ENCODE measurements around the gene RBMX. TPM values are rescaled to one million over a fixed set of nuclear protein-coding genes. Genes with fewer than 3 reads are reported as not detected.
"Not testable (repeated sequence)": the region's sequence is repeated elsewhere in the genome, so short reads cannot be mapped to it uniquely, and the experiment has no call there.

Gene RBMX
- total and polyA plus RNA-seq, 2 of the 13 experiments (the other 11 are each of a cell fraction or from before 2014, with no cell fraction given): 114 to 254 TPM

GRCh38 chrX:136906921-136907510, 26.5 kb upstream of the RBMX start:
- Histone ChIP-seq H3K27me3 (ENCODE audit: control insufficient read depth in 1 of 2, insufficient read depth in 2 of 2, low read length in 2 of 2) (no peaks in the 10 kb centered on the region), H3K79me2 (ENCODE audit: insufficient read depth, low read length) (no peaks in the 10 kb centered on the region), H2AFZ (ENCODE audit: low read length) (no peak overlapping the region), H3K9me3 (ENCODE audit: low read length) (no peaks in the 10 kb centered on the region), H3K4me2 (ENCODE audit: low read depth, low read length) (no peak overlapping the region), H3K36me3 (replicated peaks in 1 of 2; ENCODE audit: control insufficient read depth in 1 of 2, insufficient read depth in 2 of 2, low read length in 2 of 2) (no peaks in the 10 kb centered on the region), H3K27ac (ENCODE audit: extremely low read length, insufficient read depth, low read length) (no peak overlapping the region), H3K9ac (ENCODE audit: insufficient read depth, low read depth, low read length) (no peak overlapping the region), H3K4me3 (replicated peaks in 1 of 3; ENCODE audit: insufficient read depth in 1 of 3, low read depth in 2 of 3, low read length in 3 of 3) (no peak overlapping the region), H3K4me1 (ENCODE audit: insufficient read depth, low read length) (no peaks in the 10 kb centered on the region), H4K20me1 (ENCODE audit: insufficient read depth, low read length) (no peaks in the 10 kb centered on the region)
- DNase-seq (ENCODE audit: low spot score) (no peak), FAIRE-seq (no peak), ATAC-seq (no peak)
- 40% methylated on average over 7 of the region's 14 CpGs for WGBS (ENCODE audit: low lambda C conversion rate)
- TF ChIP-seq DRAP1 (CRISPR knock-in tag; IDR thresholded peaks at IDR 0.05): no peak
- TF ChIP-seq ZIK1 (CRISPR knock-in tag; IDR thresholded peaks at IDR 0.05; ENCODE audit: borderline replicate concordance, low read depth): no peak
- TF ChIP-seq RCOR2 (CRISPR knock-in tag; IDR thresholded peaks at IDR 0.05): no peak
- no peak for TF ChIP-seq SNAPC4 (CRISPR knock-in tag; IDR thresholded peaks at IDR 0.05)
- TF ChIP-seq GATA4 (IDR thresholded peaks at IDR 0.05; ENCODE audit: borderline replicate concordance, low read depth): no peak
- no peak for TF ChIP-seq STAG1 (CRISPR knock-in tag; IDR thresholded peaks at IDR 0.05)
- in situ Hi-C loops (cut with HindIII; ENCODE audit: extremely low pct_ligation_motif_present, low pct_unique_long_range_greater_than_20kb): loop anchor here (25.0 kb wide), 1 partner anchor 195 kb away; no protein-coding TSS in a partner anchor
- intact Hi-C loops (cut with micrococcal nuclease; ENCODE audit: unreplicated experiment): loop anchor here (2.0 kb wide), 1 partner anchor 26 kb away; the partner anchor contains the start of gene RBMX
- no TSS peak for BruUV-seq (replicated peaks)
- ChIA-PET POLR2A (interaction anchor here (1.6 kb wide), 1 partner anchor 26 kb away, joined by 5 read pairs; the partner anchor contains the start of gene RBMX), CTCF (ENCODE audit: low intra/inter-chr PET ratio, low total read pairs) (no interaction called here)

DNA sequence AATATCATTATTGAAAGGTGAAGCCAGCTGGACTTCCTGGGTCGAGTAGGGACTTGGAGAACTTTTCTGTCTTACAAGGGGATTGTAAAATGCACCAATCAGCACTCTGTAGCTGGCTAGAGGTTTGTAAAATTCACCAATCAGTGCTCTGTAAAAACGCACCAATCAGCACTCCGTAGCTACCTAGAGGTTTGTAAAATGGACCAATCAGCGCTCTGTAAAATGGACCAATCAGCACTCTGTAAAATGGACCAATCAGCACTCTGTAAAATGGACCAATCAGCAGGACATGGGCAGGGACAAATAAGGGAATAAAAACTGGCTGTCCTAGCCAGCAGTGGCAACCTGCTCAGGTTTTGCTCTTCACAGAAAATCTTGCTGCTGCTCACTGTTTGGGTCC, 23.5 kb upstream of the RBMX start:
- CTCF ChIA-PET (ENCODE audit: low intra/inter-chr PET ratio, low total read pairs); H3K27ac ChIP-seq (ENCODE audit: extremely low read length, insufficient read depth, low read length); H3K9me3 ChIP-seq (ENCODE audit: low read length); FAIRE-seq; H3K9ac ChIP-seq (ENCODE audit: insufficient read depth, low read depth, low read length); ATAC-seq; BruUV-seq (replicated peaks); H2AFZ ChIP-seq (ENCODE audit: low read length); H3K79me2 ChIP-seq (ENCODE audit: insufficient read depth, low read length); H3K27me3 ChIP-seq (ENCODE audit: control insufficient read depth in 1 of 2, insufficient read depth in 2 of 2, low read length in 2 of 2); DNase-seq (ENCODE audit: low spot score); H4K20me1 ChIP-seq (ENCODE audit: insufficient read depth, low read length); H3K4me2 ChIP-seq (ENCODE audit: low read depth, low read length); POLR2A ChIA-PET; H3K4me1 ChIP-seq (ENCODE audit: insufficient read depth, low read length); H3K4me3 ChIP-seq (replicated peaks in 1 of 3; ENCODE audit: insufficient read depth in 1 of 3, low read depth in 2 of 3, low read length in 3 of 3); H3K36me3 ChIP-seq (replicated peaks in 1 of 2; ENCODE audit: control insufficient read depth in 1 of 2, insufficient read depth in 2 of 2, low read length in 2 of 2); intact Hi-C loops (cut with micrococcal nuclease; ENCODE audit: unreplicated experiment): not testable (repeated sequence)
- in situ Hi-C loops (cut with HindIII; ENCODE audit: extremely low pct_ligation_motif_present, low pct_unique_long_range_greater_than_20kb): loop anchor here (25.0 kb wide), 1 partner anchor 192 kb away; no protein-coding TSS in a partner anchor
- 0% methylated on average over 1 of the region's 4 CpGs for WGBS (ENCODE audit: low lambda C conversion rate)

- DNase-seq (ENCODE audit: low spot score); H4K20me1 ChIP-seq (ENCODE audit: insufficient read depth, low read length); H3K79me2 ChIP-seq (ENCODE audit: insufficient read depth, low read length); H3K4me3 ChIP-seq (replicated peaks in 1 of 3; ENCODE audit: insufficient read depth in 1 of 3, low read depth in 2 of 3, low read length in 3 of 3); ATAC-seq; FAIRE-seq; H3K9ac ChIP-seq (ENCODE audit: insufficient read depth, low read depth, low read length); H3K27me3 ChIP-seq (ENCODE audit: control insufficient read depth in 1 of 2, insufficient read depth in 2 of 2, low read length in 2 of 2); H3K4me2 ChIP-seq (ENCODE audit: low read depth, low read length); H3K9me3 ChIP-seq (ENCODE audit: low read length); BruUV-seq (replicated peaks); POLR2A ChIA-PET; H3K36me3 ChIP-seq (replicated peaks in 1 of 2; ENCODE audit: control insufficient read depth in 1 of 2, insufficient read depth in 2 of 2, low read length in 2 of 2); CTCF ChIA-PET (ENCODE audit: low intra/inter-chr PET ratio, low total read pairs); H3K27ac ChIP-seq (ENCODE audit: extremely low read length, insufficient read depth, low read length); H3K4me1 ChIP-seq (ENCODE audit: insufficient read depth, low read length); intact Hi-C loops (cut with micrococcal nuclease; ENCODE audit: unreplicated experiment); H2AFZ ChIP-seq (ENCODE audit: low read length): not testable (repeated sequence)
- WGBS (ENCODE audit: low lambda C conversion rate): 74% methylated on average over 5 of the region's 10 CpGs
- in situ Hi-C loops (cut with HindIII; ENCODE audit: extremely low pct_ligation_motif_present, low pct_unique_long_range_greater_than_20kb): loop anchor here (25.0 kb wide), 1 partner anchor 188 kb away; no protein-coding TSS in a partner anchor
Measured at GRCh38 chrX:136900071-136900470, 19.5 kb upstream of the RBMX start.

All from HepG2 (cell line).